Activated B cell treated with CpG ODN at 0.5 μM for 24 hours (primary cell): ENCODE measurements around the gene WASF3. TPM values are rescaled to one million over a fixed set of nuclear protein-coding genes. Genes with fewer than 3 reads are reported as not detected.

ENCODE experiments used
- ATAC-seq: fragments of 200-7000 bp; cut with Tn5 transposase; one replicate; pipeline ENCODE4 v1.10.0; 2021; ENCODE audit warnings: low read depth, mild to moderate bottlenecking, moderate library complexity
- CTCF ChIA-PET: fragments of 350-600 bp; sonication (Branson Sonifier 250); formaldehyde crosslinking; loops from one replicate; lab custom pipeline; 2021; ENCODE audit warnings: antibody characterized with exemption; lab: Charles Lee
- POLR2A ChIA-PET: fragments of 350-600 bp; sonication (Branson Sonifier 250); formaldehyde crosslinking; loops from one replicate; lab custom pipeline; 2021; ENCODE audit warnings: antibody characterized with exemption; lab: Charles Lee
- DNase-seq: peaks from one replicate; pipeline ENCODE4 v3.0.0; 2022
- H3K27ac Mint-ChIP-seq: one replicate; pipeline ENCODE4 v1.8.0; 2020; ENCODE audit warnings: mixed read lengths
- H3K27me3 Mint-ChIP-seq: one replicate; pipeline ENCODE4 v1.8.0; 2021; ENCODE audit warnings: mixed read lengths
- H3K36me3 Mint-ChIP-seq: one replicate; pipeline ENCODE4 v1.8.0; 2021; ENCODE audit warnings: low read depth, mixed read lengths
- H3K4me1 Mint-ChIP-seq: one replicate; pipeline ENCODE4 v1.8.0; 2021; ENCODE audit warnings: mixed read lengths
- H3K4me3 Mint-ChIP-seq: one replicate; pipeline ENCODE4 v1.8.0; 2020; ENCODE audit warnings: mild to moderate bottlenecking, mixed read lengths
- H3K9me3 Mint-ChIP-seq: one replicate; pipeline ENCODE4 v1.8.0; 2020; ENCODE audit warnings: mixed read lengths
- CTCF ChIP-seq: fragments of 200-600 bp; IDR thresholded peaks from one replicate; pipeline ENCODE4 v1.8.0; 2022; ENCODE audit warnings: antibody characterized with exemption, mild to moderate bottlenecking
- intact Hi-C: fragments of 100-400 bp; cut with micrococcal nuclease; formaldehyde crosslinking; loops from one replicate; pipeline ENCODE4 v1.15.1; 2024
- total RNA-seq: library from RNA; stranded (reverse); gene quantifications from 2 replicates; pipeline ENCODE4 v1.2.3, GENCODE V29; 2022

The WASF3 gene
- total RNA-seq, 1 donor from 2014 or later: 0.35 TPM

- H3K27me3 Mint-ChIP-seq: peaks cover 46% of the 10 kb centered on the region
- TF ChIP-seq CTCF: no peak
- no peaks in the 10 kb centered on the region for H3K36me3 Mint-ChIP-seq
- intact Hi-C loops: no loop called here
- H3K4me3 Mint-ChIP-seq: no peak overlapping the region
- ChIA-PET POLR2A (no interaction called here), CTCF (no interaction called here)
- H3K27ac Mint-ChIP-seq: no peak overlapping the region
- peaks cover 14% of the 10 kb centered on the region for H3K4me1 Mint-ChIP-seq
- no peak for ATAC-seq
- no peak for DNase-seq
- H3K9me3 Mint-ChIP-seq: peaks cover 9% of the 10 kb centered on the region
Measured at GRCh38 chr13:26555413-26555812, 2.1 kb upstream of the WASF3 start.

- POLR2A ChIA-PET: no interaction called here
- CTCF ChIA-PET: no interaction called here
Measured at GRCh38 chr13:26557051-26557392, 461 bp upstream of the WASF3 start.

DNA sequence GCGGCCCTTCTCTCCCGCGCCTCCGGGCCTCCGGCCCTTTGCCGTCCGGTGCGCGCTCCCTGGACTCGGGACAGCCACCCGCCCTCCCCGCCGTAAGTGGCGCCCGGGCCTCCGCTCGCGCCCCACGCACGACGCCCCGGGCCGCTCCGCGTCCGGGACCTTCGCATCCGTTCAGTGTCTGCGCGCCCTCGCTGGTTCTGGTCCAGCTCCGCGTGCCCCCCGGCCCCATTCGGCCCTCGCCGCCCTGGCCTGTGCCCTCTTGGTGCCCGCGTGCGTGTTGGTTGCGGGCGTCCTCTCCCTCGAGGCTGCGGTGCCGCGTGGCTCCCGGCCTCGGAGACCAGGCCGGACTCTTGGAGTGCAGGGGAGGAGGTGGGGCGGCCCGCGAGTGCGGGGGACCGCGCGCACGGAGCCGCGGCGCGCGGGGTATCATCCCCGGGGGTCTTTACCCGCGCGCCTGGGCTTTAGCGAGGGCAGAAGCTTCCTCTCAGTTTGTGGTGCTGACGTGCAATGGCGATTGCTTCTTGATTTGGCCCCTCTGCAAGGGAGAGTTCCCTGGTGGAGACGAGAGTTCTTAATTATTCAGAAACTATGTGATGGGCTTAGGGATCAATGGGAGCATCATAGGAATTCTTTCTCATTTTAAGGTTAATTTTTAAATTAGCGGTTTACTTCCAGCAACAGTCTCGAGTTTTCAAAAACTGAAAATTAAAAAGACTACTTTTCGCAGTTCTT, 757 bp downstream of the WASF3 start:
- peak overlapping the region; percentile 69 for H3K4me3 Mint-ChIP-seq
- POLR2A ChIA-PET: no interaction called here
- ATAC-seq (no peak), DNase-seq (no peak)
- peaks cover 9% of the 10 kb centered on the region for H3K9me3 Mint-ChIP-seq
- H3K27ac Mint-ChIP-seq: no peak overlapping the region
- CTCF ChIA-PET: no interaction called here
- intact Hi-C loops: no loop called here
- H3K4me1 Mint-ChIP-seq: peaks cover 14% of the 10 kb centered on the region
- peaks cover 39% of the 10 kb centered on the region for H3K27me3 Mint-ChIP-seq
- H3K36me3 Mint-ChIP-seq: no peaks in the 10 kb centered on the region
- no peak for TF ChIP-seq CTCF

More at GRCh38 chr13:26557051-26557392, 461 bp upstream of the WASF3 start:
- DNase-seq (no peak), ATAC-seq (peak; percentile 36)
- Mint-ChIP-seq H3K4me3 (peak overlapping the region; percentile 29), H3K9me3 (peaks cover 9% of the 10 kb centered on the region), H3K4me1 (peaks cover 14% of the 10 kb centered on the region), H3K36me3 (no peaks in the 10 kb centered on the region), H3K27ac (no peak overlapping the region), H3K27me3 (peaks cover 35% of the 10 kb centered on the region)
- intact Hi-C loops: no loop called here
- TF ChIP-seq CTCF: no peak

DNA sequence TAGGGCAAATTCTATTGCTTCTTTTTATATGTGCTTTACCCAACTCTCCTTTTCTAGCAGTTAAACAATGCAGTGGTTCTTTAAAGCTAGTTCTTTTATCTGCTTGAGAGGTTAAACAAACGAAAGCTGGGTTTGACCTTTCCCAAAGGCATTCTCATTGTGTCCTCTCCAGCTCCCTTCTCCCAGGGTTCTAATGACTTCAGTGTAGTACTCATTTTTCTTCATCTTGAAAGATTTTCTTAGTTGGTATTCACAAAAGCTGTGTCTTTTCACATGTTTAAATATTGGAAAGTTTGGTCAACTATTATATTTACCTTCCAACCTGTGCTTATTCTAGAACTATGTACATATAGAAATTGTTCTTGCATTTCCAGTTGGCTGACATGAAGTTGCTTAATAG, 1.5 kb downstream of the WASF3 start:
- DNase-seq (no peak), ATAC-seq (no peak)
- ChIA-PET CTCF (no interaction called here), POLR2A (no interaction called here)
- H3K36me3 Mint-ChIP-seq: no peaks in the 10 kb centered on the region
- H3K4me3 Mint-ChIP-seq: peak overlapping the region; percentile 1
- peaks cover 14% of the 10 kb centered on the region for H3K4me1 Mint-ChIP-seq
- intact Hi-C loops: no loop called here
- no peak overlapping the region for H3K27ac Mint-ChIP-seq
- no peak for TF ChIP-seq CTCF
- H3K27me3 Mint-ChIP-seq: peaks cover 38% of the 10 kb centered on the region
- H3K9me3 Mint-ChIP-seq: peaks cover 9% of the 10 kb centered on the region

GRCh38 chr13:26560456-26560855, 3.0 kb downstream of the WASF3 start:
- no peaks in the 10 kb centered on the region for H3K36me3 Mint-ChIP-seq
- ChIA-PET CTCF (no interaction called here), POLR2A (no interaction called here)
- no peak for TF ChIP-seq CTCF
- peaks cover under 1% of the 10 kb centered on the region for H3K9me3 Mint-ChIP-seq
- peaks cover 14% of the 10 kb centered on the region for H3K4me1 Mint-ChIP-seq
- ATAC-seq (no peak), DNase-seq (no peak)
- intact Hi-C loops: no loop called here
- H3K4me3 Mint-ChIP-seq: no peak overlapping the region
- H3K27me3 Mint-ChIP-seq: peaks cover 32% of the 10 kb centered on the region
- H3K27ac Mint-ChIP-seq: no peak overlapping the region
